Mesendoderm (in vitro differentiated cells): ENCODE data around the gene ZNF433.
A peak's percentile ranks its signal among the peaks of the same experiment; 100 is the strongest.

Experiments used
- DNase-seq: peaks from one replicate; pipeline ENCODE4 v3.0.0; 2013
- H2AK5ac ChIP-seq: 2 replicates; pipeline ENCODE4 v1.6.1; 2013; ENCODE audit warnings: low read length, inconsistent platforms
- H2BK120ac ChIP-seq: 2 replicates; pipeline ENCODE4 v1.6.1; 2013; ENCODE audit warnings: low read depth, mild to moderate bottlenecking, low read length, moderate library complexity, mixed read lengths
- H2BK15ac ChIP-seq: replicated peaks from 2 replicates; pipeline ENCODE4 v1.6.1; 2013; ENCODE audit warnings: low read depth, mild to moderate bottlenecking, moderate library complexity
- H2BK5ac ChIP-seq: 2 replicates; pipeline ENCODE4 v1.6.1; 2013; ENCODE audit warnings: low read length, inconsistent platforms
- H3K18ac ChIP-seq: 2 replicates; pipeline ENCODE4 v1.6.1; 2013; ENCODE audit warnings: mild to moderate bottlenecking, low read length, mixed read lengths
- H3K23ac ChIP-seq: one replicate; pipeline ENCODE4 v1.6.1; 2013; ENCODE audit warnings: low read length
- H3K27ac ChIP-seq: 2 replicates; pipeline ENCODE4 v1.5.1; 2013; ENCODE audit warnings: low read depth, mild to moderate bottlenecking, inconsistent platforms, low read length, moderate library complexity
- H3K27me3 ChIP-seq: 2 replicates; pipeline ENCODE4 v1.6.1; 2013; ENCODE audit warnings: low read length, control low read depth, mild to moderate bottlenecking, inconsistent platforms; ENCODE audit not compliant: insufficient read depth, poor library complexity
- H3K36me3 ChIP-seq: 2 replicates; pipeline ENCODE4 v1.6.1; 2013; ENCODE audit warnings: low read length, inconsistent platforms; ENCODE audit not compliant: control insufficient read depth, insufficient read depth
- H3K4ac ChIP-seq: one replicate; pipeline ENCODE4 v1.6.1; 2013; ENCODE audit warnings: low read depth, mild to moderate bottlenecking, low read length, moderate library complexity
- H3K4me1 ChIP-seq: 2 replicates; pipeline ENCODE4 v1.6.1; 2013; ENCODE audit warnings: low read depth, low read length, inconsistent platforms; ENCODE audit not compliant: control insufficient read depth
- H3K4me2 ChIP-seq: 2 replicates; pipeline ENCODE4 v1.6.1; 2013; ENCODE audit warnings: low read length
- H3K4me3 ChIP-seq: 2 replicates; pipeline ENCODE4 v1.5.1; 2013; ENCODE audit warnings: mild to moderate bottlenecking, low read length
- H3K56ac ChIP-seq: one replicate; pipeline ENCODE4 v1.6.1; 2013; ENCODE audit warnings: low read length
- H3K79me1 ChIP-seq: 2 replicates; pipeline ENCODE4 v1.6.1; 2013; ENCODE audit warnings: low read length, inconsistent platforms
- H3K79me2 ChIP-seq: 2 replicates; pipeline ENCODE4 v1.6.1; 2013; ENCODE audit warnings: mild to moderate bottlenecking, low read length; ENCODE audit not compliant: control insufficient read depth, insufficient read depth
- H3K9ac ChIP-seq: 2 replicates; pipeline ENCODE4 v1.6.1; 2013; ENCODE audit warnings: low read length, inconsistent platforms
- H4K5ac ChIP-seq: one replicate; pipeline ENCODE4 v1.6.1; 2013; ENCODE audit warnings: low read length
- H4K8ac ChIP-seq: one replicate; pipeline ENCODE4 v1.6.1; 2013; ENCODE audit warnings: low read depth, mild to moderate bottlenecking, control low read depth, low read length, moderate library complexity
- WGBS: extraction: QIAGEN DNeasy Blood & Tissue Kit; methylation state at CpG from one replicate; pipeline ENCODE4 v1.1.7; 2013; ENCODE audit warnings: low lambda C conversion rate, missing lambda C conversion rate; ENCODE audit not compliant: insufficient coverage; ENCODE audit errors: extremely low coverage; 5-methylcytosine and 5-hydroxymethylcytosine counted together

Gene ZNF433

DNA sequence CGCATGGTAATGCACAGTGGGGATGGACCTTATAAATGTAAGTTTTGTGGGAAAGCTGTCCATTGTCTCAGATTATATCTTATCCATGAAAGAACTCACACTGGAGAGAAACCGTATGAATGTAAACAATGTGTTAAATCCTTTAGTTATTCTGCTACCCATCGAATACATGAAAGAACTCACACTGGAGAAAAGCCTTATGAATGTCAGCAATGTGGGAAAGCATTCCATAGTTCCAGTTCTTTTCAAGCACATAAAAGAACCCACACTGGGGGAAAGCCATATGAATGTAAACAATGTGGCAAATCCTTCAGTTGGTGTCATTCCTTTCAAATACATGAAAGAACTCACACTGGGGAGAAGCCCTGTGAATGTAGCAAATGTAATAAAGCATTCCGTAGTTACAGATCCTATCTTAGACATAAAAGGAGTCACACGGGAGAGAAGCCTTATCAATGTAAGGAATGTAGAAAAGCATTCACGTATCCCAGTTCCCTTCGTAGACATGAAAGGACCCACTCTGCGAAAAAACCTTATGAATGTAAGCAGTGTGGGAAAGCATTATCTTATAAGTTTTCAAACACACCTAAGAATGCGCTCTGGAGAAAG is 56.9 kb downstream of the ZNF433 start:
- no peak overlapping the region for H3K4ac ChIP-seq
- H3K79me2 ChIP-seq: no peaks in the 10 kb centered on the region
- no peak overlapping the region for H3K56ac ChIP-seq
- H4K5ac ChIP-seq: no peak overlapping the region
- no peaks in the 10 kb centered on the region for H3K79me1 ChIP-seq
- no peak overlapping the region for H3K9ac ChIP-seq
- H2AK5ac ChIP-seq: no peak overlapping the region
- no peaks in the 10 kb centered on the region for H3K36me3 ChIP-seq
- no peak overlapping the region for H3K4me3 ChIP-seq
- H2BK15ac ChIP-seq: no peak overlapping the region
- H2BK120ac ChIP-seq: no peak overlapping the region
- no CpG with 5 or more reads among the region's 9 CpGs for WGBS
- no peak overlapping the region for H3K27ac ChIP-seq
- H3K18ac ChIP-seq: no peak overlapping the region
- no peaks in the 10 kb centered on the region for H3K4me1 ChIP-seq
- no peak overlapping the region for H3K23ac ChIP-seq
- no peak overlapping the region for H2BK5ac ChIP-seq
- no peak overlapping the region for H4K8ac ChIP-seq
- no peak for DNase-seq
- H3K4me2 ChIP-seq: no peak overlapping the region
- no peaks in the 10 kb centered on the region for H3K27me3 ChIP-seq

DNA sequence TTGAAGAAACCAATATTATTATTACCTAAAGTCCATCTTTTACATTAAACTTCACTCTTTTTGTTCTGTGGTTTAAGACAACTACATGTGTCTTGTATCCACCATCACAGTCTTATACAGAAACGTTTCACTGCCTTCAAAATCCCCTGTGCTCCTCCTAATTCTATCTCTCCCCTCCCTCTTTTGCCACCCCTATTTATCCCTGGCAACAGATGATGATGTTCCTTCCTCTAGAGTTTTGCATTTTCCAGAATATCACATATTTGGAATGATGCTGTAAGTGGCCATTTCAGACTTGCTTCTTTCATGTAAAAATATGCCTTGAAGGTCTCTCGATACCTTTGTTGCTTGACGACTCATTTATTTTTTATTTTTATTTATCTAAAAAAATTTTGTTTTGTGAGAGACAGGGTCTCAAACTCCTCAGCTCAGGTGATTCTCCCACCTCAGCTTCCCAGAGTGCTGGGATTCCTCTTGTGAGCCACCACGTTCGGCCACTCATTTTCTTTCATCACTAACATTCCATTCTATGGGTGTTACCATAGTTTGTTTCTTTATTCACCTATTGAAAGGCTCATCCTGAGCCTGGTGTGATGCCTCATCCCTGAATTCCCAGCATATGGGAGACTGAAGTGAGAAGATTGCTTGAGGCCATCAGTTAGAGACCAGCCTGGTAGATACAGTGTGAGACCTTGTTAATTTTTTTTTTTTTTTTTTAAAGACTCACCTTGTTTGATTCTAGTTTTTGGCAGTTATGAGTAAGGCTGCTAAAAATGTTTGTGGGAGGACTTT is 62.3 kb downstream of the ZNF433 start:
- Histone ChIP-seq H3K79me2 (no peaks in the 10 kb centered on the region), H3K56ac (no peak overlapping the region), H2BK120ac (no peak overlapping the region), H4K5ac (no peak overlapping the region), H3K18ac (no peak overlapping the region), H3K36me3 (no peaks in the 10 kb centered on the region), H3K9ac (no peak overlapping the region), H3K4me2 (no peak overlapping the region), H4K8ac (no peak overlapping the region), H2BK15ac (no peak overlapping the region), H3K79me1 (no peaks in the 10 kb centered on the region), H2AK5ac (no peak overlapping the region), H3K27ac (no peak overlapping the region), H3K4ac (no peak overlapping the region), H3K27me3 (no peaks in the 10 kb centered on the region), H3K23ac (no peak overlapping the region), H3K4me1 (no peaks in the 10 kb centered on the region), H3K4me3 (no peak overlapping the region), H2BK5ac (no peak overlapping the region)
- no peak for DNase-seq
- no CpG with 5 or more reads among the region's 5 CpGs for WGBS

DNA sequence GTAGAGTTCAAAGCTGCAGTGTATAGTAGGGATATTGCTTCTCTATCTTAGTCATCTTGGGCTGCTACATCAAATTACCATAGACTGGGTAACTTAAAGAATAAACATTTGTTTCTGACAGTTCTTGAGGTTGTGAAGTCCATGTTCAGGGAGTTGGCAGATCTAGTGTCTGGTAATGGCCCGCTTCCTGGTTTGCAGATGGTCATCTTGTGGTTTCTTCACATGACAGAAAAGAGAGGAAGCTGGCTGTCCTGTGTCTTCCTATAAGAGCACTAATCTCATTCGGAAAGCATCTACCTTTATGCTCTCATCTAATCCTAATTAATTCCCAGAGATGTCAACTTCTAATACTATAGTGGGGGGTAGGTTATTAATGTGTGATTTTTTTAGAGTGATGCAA is 64.4 kb downstream of the ZNF433 start:
- no peaks in the 10 kb centered on the region for H3K4me1 ChIP-seq
- no peak overlapping the region for H2AK5ac ChIP-seq
- H3K27me3 ChIP-seq: no peaks in the 10 kb centered on the region
- no peak overlapping the region for H3K23ac ChIP-seq
- no peaks in the 10 kb centered on the region for H3K79me1 ChIP-seq
- H4K8ac ChIP-seq: no peak overlapping the region
- H3K56ac ChIP-seq: no peak overlapping the region
- H2BK5ac ChIP-seq: no peak overlapping the region
- H4K5ac ChIP-seq: no peak overlapping the region
- no peak overlapping the region for H3K4ac ChIP-seq
- no peak overlapping the region for H2BK120ac ChIP-seq
- no peak overlapping the region for H3K27ac ChIP-seq
- H2BK15ac ChIP-seq: no peak overlapping the region
- H3K9ac ChIP-seq: no peak overlapping the region
- H3K36me3 ChIP-seq: no peaks in the 10 kb centered on the region
- WGBS: no CpG with 5 or more reads among the region's 2 CpGs
- no peak overlapping the region for H3K4me3 ChIP-seq
- H3K79me2 ChIP-seq: no peaks in the 10 kb centered on the region
- no peak overlapping the region for H3K4me2 ChIP-seq
- no peak for DNase-seq
- H3K18ac ChIP-seq: no peak overlapping the region

DNA sequence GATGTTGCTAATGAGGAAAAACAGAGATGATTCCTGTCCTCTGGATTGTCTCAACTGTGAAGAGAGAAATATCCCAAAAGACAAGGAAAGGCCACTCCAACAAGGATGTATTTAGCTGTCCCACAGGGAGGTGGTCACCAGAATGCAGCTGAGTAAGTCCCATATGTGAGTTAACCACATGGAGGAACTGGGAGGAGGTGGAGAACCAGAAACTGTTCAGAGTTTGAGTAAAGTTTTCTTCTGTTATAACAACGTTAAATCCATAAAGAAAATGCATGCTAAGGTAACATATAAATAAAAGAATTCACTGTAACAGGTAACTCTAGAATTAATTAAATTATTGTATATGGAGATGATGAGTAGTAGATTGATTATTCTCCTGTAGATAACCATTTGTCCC is 65.3 kb downstream of the ZNF433 start:
- no peak overlapping the region for H3K4me3 ChIP-seq
- H4K5ac ChIP-seq: no peak overlapping the region
- H2BK5ac ChIP-seq: no peak overlapping the region
- H3K4ac ChIP-seq: no peak overlapping the region
- no peak overlapping the region for H3K23ac ChIP-seq
- H3K56ac ChIP-seq: no peak overlapping the region
- H2BK15ac ChIP-seq: no peak overlapping the region
- no peaks in the 10 kb centered on the region for H3K79me1 ChIP-seq
- H3K36me3 ChIP-seq: no peaks in the 10 kb centered on the region
- DNase-seq: no peak
- no peaks in the 10 kb centered on the region for H3K4me1 ChIP-seq
- H3K27ac ChIP-seq: no peak overlapping the region
- no peak overlapping the region for H3K9ac ChIP-seq
- H3K27me3 ChIP-seq: no peaks in the 10 kb centered on the region
- no peaks in the 10 kb centered on the region for H3K79me2 ChIP-seq
- H4K8ac ChIP-seq: no peak overlapping the region
- no peak overlapping the region for H3K18ac ChIP-seq
- no peak overlapping the region for H2BK120ac ChIP-seq
- no peak overlapping the region for H2AK5ac ChIP-seq
- WGBS: no CpG with 5 or more reads among the region's 1 CpG
- H3K4me2 ChIP-seq: no peak overlapping the region

DNA sequence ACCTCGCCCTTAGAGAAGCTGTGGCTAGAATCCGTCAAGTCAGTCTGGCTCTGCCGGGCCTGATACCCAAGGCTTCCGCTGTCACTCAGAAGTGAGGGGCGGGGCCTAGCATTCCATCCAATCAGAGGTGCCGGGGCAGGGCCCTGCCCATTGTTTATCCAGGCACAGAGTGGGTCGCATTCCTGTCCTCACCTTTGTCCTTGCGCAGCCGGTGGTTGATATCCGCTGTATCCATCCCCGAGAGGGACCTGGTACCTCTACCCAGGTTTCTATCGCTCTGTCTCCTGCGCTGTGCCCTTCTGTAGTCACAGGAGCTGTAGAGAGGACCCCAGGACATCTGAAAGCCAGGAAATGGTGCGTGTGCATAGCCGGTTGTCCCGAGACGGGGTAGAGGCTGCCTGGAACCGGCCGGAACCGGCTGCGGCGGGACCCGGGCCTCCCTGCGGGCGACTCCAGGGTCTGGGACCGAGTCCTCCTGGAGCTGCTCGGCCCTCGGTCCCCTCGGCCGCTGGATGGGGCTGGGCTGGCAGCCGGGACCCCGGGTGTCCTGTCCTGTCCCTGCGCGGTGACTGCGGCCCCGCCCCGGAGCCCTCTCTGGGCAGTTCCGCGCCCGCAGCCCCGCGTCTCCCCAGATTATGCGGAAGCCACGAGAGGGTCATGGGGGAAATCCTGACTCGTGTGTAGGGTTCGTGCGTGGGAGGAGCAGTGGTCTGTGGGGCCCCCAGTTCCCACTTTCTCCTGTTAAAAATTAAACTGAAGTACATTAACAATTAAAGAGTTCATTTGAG is 70.4 kb downstream of the ZNF433 start, which contains the start of gene ZNF763:
TSS of gene ZNF763 (plus strand) at position 183 of the 788 bp plus-strand sequence. CDS start at position 352, 169 bp downstream.
- Histone ChIP-seq H3K4ac (no peak within 1 kb of the TSS), H2BK15ac (no peak within 1 kb of the TSS), H2BK120ac (no peak within 1 kb of the TSS), H3K27ac (peak within 1 kb of the TSS; percentile 2), H3K23ac (no peak within 1 kb of the TSS), H2BK5ac (no peak within 1 kb of the TSS), H3K9ac (peak within 1 kb of the TSS; percentile 30), H3K4me3 (peak within 1 kb of the TSS; percentile 24), H3K36me3 (no peaks in the 10 kb centered on the region), H3K79me1 (no peaks in the 10 kb centered on the region), H3K4me1 (no peaks in the 10 kb centered on the region), H2AK5ac (no peak within 1 kb of the TSS), H3K56ac (peak within 1 kb of the TSS; percentile 68), H3K4me2 (peak within 1 kb of the TSS; percentile 58), H3K79me2 (no peaks in the 10 kb centered on the region), H3K27me3 (no peaks in the 10 kb centered on the region), H3K18ac (peak within 1 kb of the TSS; percentile 2), H4K8ac (no peak within 1 kb of the TSS), H4K5ac (no peak within 1 kb of the TSS)
- DNase-seq: peak; percentile 98
- no CpG with 5 or more reads among the region's 47 CpGs for WGBS
